ENCODE results near the gene SHLD2. TPM values are rescaled to one million over a fixed set of nuclear protein-coding genes. Genes with fewer than 3 reads are reported as not detected.

Gene SHLD2
- total and polyA plus RNA-seq, 10 of the 15 experiments (the other 5 are each of a cell fraction or from before 2014, with no cell fraction given) = 24.5 to 45.3 (median 30.1) TPM

DNA sequence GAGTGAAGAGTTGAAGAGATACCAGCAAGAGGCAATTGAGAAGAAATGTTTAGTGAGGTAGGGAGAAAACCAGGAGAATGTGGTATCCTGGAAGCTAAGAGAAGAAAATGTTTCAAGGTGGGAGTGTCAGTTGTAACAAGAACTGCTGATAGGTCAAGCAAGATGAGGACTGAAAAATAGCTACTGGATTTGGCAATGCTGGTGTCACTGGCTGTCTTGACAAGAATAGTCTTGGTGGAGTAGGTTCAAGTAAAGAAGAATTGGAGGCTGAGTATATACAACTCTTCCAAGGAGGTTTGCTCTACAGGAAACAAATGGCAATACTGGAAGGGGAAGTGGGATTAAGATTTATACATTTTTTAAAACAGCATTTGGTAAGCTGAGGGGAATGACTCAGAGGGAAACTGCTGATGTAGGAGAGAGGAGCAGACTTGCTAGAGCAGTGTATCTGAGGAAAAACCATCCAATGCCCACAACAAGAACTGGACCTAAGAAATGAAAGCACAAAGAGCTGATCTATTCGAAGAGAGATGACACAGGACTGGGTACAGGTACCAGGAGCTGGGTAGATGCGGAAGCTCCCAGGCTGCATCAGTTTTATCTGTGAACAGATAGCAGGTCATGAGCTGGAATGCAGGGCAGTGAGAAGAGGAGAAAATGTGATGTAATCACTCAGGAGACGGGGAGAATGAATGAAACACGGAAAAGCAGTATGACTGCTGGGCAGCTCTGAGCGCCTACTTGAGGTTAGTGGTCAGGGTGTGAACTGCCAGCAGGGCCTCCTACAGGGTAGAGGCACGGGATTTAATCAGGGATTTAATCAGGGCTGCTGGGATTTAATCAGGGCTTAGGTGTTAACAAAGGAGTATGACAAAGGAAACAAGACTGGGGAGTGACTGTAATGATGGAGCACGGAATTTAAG is 40.4 kb upstream of the SHLD2 start:
- in situ Hi-C loops (cut with MboI) = no loop called here
- Histone ChIP-seq H3K9ac (ENCODE audit: control insufficient read depth, insufficient read depth, low read length) (no peak overlapping the region), H3K9me3 (replicated peaks; ENCODE audit: control insufficient read depth, insufficient read depth, low read length) (no peaks in the 10 kb centered on the region), H3K79me2 (ENCODE audit: control insufficient read depth, insufficient read depth, low read length) (no peaks in the 10 kb centered on the region), H3K27me3 (replicated peaks in 1 of 2; ENCODE audit: control insufficient read depth in 2 of 2, insufficient read depth in 2 of 2, low read length in 1 of 2) (no peaks in the 10 kb centered on the region), H2AFZ (ENCODE audit: control insufficient read depth, low read depth, low read length) (no peak overlapping the region), H3K27ac (ENCODE audit: control insufficient read depth, insufficient read depth) (0 out of 2 replicates have a peak overlapping the region, but pooled peaks have one; percentile 8), H4K20me1 (ENCODE audit: control insufficient read depth, insufficient read depth) (no peaks in the 10 kb centered on the region), H3K4me1 (ENCODE audit: control insufficient read depth, insufficient read depth, low read length) (peaks cover 7% of the 10 kb centered on the region), H3K36me3 (ENCODE audit: control insufficient read depth in 2 of 2, insufficient read depth in 2 of 2, low read length in 1 of 2) (peaks cover 4 to 27% of the 10 kb centered on the region in 2 experiments), H3K4me3 (no peak overlapping the region), H3K4me2 (ENCODE audit: control insufficient read depth, insufficient read depth) (no peak overlapping the region)
- no peak for FAIRE-seq
- no peak for DNase-seq (ENCODE audit: low read depth, low spot score)
- POLR2A ChIA-PET = no interaction called here
- ATAC-seq = peak; percentile 52
- SMC1A ChIA-PET (ENCODE audit: uncharacterized antibody, unreplicated experiment) = interaction anchor here (1.1 to 2.0 kb wide), 3 partner anchors 15 to 88 kb away, joined by 3 to 4 read pairs (median 4); no protein-coding TSS in a partner anchor
- CTCF ChIA-PET = no interaction called here
- RAD21 ChIA-PET (ENCODE audit: unreplicated experiment) = no interaction called here
- TF ChIP-seq IRF4 (IDR thresholded peaks at IDR 0.05; ENCODE audit: low read depth, low read length) = 0 out of 2 replicates have a peak, but pooled peaks have one; percentile 18
- TF ChIP-seq NRF1 (conservative IDR thresholded peaks at IDR 0.05; ENCODE audit: low read depth, low read length) = no peak
- peak; percentile 42; the same call in 1 of the 2 replicates for TF ChIP-seq SPI1 (IDR thresholded peaks at IDR 0.05; ENCODE audit: borderline replicate concordance, insufficient read depth, low read depth, low read length)
- no peak for TF ChIP-seq RELA (IDR thresholded peaks at IDR 0.05; ENCODE audit: borderline replicate concordance, partially characterized antibody)
- peak in 1 of 3 experiments; percentile 19; a peak in 1 of 6 replicates for TF ChIP-seq CTCF (IDR thresholded peaks at IDR 0.05 in 2 of 3, conservative IDR thresholded peaks at IDR 0.05 in 1 of 3; ENCODE audit: control insufficient read depth in 2 of 3, extremely low read depth in 1 of 3, insufficient read depth in 1 of 3, low read depth in 3 of 3, low read length in 3 of 3)
- 0 out of 2 replicates have a peak, but pooled peaks have one; percentile 30 for TF ChIP-seq EED (IDR thresholded peaks at IDR 0.05; ENCODE audit: low read depth)
- BruUV-seq (replicated peaks) = no TSS peak
- intact Hi-C loops (cut with micrococcal nuclease; ENCODE audit: unreplicated experiment) = no loop called here
- 40% methylated on average over 7 of the region's 7 CpGs for WGBS (ENCODE audit: insufficient coverage, insufficient replicate concordance, low lambda C conversion rate, missing lambda C conversion rate)

Data from GM12878 (cell line).